GM19193 (cell line): ENCODE results near the gene MIPOL1.

Experiments
- POLR2A ChIP-seq: IDR thresholded peaks from 4 replicates; pipeline ENCODE4 v1.6.1; 2011; ENCODE audit not compliant: insufficient read depth, insufficient read length; ENCODE audit errors: extremely low read depth

MIPOL1 gene

DNA sequence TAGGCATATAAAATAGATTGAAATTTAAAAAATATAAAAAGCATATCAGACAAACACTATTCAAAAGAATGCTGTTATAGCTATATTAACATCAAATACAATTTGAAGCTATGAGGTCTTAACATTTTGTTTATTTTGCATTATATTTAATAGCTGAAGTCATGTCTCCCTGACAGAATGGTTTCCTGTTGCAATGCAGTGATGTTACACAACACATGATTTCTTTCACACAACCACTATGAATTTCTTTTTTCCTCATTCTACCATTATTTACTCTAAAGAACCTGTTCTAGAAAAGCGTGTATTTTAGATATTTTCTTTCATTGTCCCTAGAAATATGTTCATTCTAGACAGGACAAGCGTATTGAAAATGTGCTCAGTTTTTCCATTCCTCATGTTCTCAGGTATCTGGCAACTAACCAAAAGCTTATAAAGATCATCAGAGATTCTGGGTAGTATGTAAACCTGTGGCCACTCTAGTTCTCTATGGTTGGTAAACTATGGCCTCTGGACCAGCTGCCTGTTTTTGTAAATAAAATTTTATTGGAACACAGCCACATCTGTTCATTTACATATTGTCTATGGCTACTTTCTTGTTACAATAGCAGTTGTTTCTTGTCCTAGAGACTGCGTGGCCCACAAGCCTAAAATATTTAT lies 213.5 kb downstream of the MIPOL1 start:
- no peak for TF ChIP-seq POLR2A

DNA sequence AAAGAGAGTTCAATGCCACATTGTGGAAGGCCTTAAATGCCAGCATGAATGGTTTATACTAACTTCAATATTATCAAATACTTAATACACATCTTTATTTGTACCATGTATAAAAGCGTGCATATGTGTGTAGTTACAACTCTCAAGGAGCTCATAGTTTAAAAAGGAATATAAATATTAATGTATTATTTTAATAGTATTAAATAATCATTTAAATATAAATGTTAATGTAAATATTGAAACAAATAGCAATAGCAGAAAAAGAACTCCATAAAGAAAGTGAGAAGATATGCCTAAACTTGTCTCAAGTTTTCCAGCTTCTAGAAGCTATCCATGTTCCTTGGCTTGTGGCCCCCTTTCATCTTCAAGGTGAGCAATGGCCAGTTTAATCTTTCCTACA lies 215.3 kb downstream of the MIPOL1 start:
- TF ChIP-seq POLR2A, result no peak

DNA sequence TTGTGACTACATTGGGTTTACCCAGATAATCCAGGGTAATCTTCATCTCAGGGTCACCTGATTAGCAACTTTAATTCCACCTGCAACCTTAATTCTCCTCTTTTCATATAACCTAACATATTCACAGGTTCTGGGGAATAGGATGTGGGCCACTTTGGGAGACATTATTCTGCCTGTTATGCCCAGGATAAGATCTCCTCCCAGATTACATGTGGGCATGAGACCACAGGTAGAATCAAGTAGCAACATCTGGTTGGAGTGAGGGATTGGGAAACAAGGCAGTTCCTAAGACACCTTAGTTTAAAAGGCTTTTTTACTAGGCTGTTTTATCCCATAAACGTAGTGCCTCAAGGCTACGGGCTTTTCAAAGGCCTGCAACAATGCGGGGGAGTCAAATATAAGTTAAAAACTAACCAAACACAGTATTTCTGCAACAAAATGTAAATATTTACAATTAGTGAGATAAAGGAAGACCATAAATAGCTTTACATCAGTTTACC lies 215.8 kb downstream of the MIPOL1 start:
- TF ChIP-seq POLR2A, result no peak

DNA sequence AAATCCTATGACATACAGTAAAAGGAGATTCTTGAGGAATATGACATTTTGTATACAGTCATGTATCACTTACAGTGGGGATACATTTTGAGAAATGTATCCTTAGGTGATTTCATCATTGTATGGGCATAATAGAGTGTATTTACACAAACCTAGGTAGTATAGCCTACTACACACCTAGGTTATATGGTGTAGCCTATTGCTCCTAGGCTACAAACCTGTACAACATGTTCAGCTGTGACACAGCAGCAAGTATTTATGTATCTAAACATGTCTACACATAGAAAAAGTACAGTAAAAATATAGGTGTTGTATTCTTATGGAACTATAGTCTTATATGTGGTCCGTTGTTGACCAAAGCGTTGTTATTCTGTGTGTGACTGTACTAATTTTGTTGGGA lies 218.5 kb downstream of the MIPOL1 start:
- TF ChIP-seq POLR2A, result no peak

DNA sequence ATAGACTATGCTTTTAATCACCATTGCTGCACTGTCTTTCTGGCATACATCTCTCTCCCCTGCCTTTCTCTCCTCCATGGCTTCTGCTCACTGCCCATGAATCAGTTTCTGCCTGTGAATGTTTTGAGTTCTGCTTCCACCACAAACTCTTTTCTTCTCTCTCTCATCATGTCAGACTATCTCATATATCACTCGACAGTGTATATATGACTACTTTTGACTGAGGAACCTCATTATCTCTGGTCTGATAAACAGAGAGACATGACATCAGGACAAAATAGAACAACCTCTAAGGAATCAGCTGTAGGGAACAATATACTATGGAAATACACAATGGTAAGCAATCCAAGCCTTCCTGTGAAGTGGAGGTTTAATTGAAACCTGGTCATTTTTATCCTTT lies 219.4 kb downstream of the MIPOL1 start:
- no peak for TF ChIP-seq POLR2A

DNA sequence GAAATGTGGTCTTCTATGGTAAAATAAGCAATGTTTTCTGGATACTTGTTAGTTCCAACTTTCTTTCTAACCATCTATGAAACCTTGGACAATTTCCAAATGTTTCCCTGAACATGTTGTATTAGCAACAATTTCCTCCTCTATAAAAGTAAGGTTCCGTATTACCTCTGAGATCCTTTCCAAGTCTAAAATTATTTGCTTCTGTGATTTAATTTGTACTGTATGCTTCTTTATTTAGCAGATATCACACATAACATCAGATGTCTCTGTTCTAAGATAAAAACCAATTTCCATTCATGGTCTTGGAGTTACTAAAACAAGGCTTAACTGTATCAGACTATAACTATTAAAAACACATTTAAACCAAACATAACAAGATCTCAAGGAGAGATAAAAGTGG lies 220.1 kb downstream of the MIPOL1 start:
- no peak for TF ChIP-seq POLR2A

DNA sequence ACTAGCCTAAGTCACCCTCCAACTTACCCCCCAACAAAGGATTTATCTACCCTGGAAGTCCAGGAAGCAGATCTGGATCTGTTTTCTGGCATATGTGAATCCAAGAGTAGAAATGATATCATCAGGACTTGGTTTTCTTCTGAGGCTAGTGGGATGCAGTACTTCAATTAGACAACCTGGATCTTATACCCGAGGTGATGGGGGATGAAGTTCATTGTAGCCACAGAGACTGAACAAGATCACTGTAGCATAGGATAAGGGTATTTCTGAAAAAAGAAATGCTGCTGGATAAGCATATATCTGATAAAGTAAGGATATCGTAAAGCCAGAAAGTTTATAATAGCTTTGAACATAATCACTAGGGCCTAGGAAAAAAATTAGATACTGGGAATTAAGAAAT lies 222.9 kb downstream of the MIPOL1 start:
- no peak for TF ChIP-seq POLR2A

DNA sequence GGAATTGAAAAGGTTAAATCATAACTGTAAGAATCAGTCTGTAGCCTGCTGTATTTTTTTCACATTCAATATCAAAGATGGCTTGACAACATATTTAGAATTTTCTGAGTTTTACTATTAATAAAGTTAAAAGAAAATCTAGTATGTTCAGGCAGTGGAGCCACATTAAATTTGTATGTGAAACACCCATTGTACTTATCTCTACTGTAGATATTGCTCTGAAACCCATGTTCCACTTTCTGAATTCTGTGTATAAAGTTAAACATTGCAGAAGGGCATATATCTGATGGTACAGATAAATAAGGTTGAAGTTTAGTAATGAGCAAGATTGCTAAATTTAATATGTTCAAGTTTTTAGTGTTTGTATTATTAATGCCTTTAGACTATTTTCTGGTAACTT lies 224.6 kb downstream of the MIPOL1 start:
- no peak for TF ChIP-seq POLR2A

DNA sequence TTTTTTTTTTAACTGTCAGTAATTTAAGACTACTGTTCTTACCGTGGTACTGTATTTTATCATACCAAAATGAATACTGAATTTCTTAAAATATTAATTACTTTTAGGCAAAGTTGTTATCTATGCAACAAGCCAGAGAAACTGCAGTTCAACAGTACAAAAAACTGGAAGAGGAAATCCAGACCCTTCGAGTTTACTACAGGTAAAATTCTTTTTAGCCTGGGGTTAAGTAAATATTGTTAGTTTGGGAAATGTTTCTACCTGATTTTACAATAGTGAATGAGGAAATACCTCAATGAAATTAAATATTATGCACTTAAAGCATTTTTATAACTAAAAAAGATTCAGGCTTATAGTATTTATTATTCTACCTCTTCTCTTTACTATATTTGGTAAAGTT lies 225.0 kb downstream of the MIPOL1 start:
- TF ChIP-seq POLR2A, result no peak

DNA sequence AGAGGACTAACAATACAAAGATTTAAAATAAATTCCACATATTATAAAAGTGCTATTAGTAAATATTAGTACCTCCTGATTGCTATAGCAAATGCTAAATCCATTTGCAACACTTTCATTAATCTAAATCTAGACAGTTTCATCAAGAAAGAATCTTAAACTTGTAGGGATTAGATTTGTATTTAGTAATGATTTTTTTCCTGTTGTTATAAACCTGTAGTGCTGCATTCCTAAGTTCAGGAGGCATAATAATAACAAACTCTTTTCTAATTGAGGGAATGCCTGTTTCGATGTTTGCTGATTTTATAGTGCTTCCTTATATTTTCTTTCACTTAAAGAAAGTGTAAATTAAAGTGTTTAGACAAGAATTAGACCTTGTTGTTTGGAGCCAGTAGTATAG lies 231.2 kb downstream of the MIPOL1 start:
- no peak for TF ChIP-seq POLR2A

DNA sequence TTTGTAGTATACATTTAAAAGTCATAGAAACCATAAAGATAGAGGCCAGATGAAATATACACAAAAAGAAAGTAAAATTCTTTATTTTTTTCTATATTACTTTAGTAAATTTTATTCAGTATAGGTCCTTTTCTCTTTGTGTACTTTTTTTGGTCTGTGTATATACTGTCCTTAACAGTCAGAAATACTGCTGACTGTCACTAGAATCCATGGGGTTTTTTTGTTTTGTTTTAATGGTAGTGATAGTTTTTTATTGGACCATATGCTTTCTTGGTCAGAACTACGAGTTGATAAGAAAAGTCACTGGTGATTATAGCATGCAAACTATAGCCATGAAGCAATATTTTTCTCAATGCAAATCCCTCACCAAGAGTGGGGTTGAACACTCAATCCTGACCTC lies 231.9 kb downstream of the MIPOL1 start:
- TF ChIP-seq POLR2A, result no peak

DNA sequence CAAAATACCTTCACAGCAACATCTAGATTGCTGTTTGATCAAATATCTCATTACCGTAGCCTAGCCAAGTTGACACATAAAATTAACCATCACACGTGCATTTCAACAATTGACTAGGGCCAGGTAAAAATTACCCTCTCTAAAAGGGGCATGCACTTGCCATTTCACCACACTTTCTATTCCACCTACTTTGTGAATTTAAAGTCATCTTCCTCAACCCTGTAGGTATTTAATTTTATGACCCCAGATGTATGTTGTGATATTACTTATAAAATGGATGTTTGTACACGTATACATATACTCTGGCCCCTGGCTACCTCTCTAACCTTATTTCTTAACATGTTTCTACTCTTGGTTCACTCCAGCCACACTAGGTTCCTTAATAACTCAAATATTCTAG lies 237.1 kb downstream of the MIPOL1 start:
- no peak for TF ChIP-seq POLR2A

DNA sequence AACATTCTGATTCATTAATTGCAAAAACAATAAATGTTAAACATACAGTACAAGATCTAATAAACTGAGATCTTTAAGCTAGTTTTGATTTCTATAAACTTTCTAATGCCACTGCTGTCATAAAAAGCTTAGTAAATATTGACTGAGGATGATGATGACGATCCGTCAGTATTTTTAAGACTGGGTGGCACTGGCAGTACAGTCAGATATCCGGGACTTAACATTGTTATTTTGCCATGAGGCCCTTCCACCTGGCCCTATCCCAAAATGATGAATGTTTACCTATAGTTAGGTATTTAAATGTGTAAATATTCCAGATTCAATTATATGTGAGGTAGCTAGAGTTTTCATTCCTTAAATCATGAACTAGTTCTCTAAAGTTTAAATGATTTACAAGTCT lies 238.8 kb downstream of the MIPOL1 start:
- TF ChIP-seq POLR2A, result no peak

DNA sequence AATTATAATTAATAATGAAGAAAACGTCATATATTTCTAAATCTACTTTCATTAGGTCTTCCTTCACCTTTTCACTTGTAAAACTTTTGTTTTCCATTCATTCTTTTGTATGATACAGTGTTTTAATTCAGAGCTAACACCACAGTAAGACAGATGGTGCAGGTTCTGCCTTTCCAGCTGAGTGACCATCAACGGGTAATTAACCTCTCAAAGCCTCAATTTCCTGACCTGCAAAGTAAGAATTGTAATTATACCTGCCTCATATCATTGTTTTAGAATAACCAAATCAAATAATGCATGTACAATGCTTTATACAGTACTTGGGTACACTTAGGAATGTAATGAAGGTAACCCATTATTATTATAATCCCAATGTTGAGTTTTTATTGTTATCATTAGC lies 239.8 kb downstream of the MIPOL1 start:
- TF ChIP-seq POLR2A, result no peak

DNA sequence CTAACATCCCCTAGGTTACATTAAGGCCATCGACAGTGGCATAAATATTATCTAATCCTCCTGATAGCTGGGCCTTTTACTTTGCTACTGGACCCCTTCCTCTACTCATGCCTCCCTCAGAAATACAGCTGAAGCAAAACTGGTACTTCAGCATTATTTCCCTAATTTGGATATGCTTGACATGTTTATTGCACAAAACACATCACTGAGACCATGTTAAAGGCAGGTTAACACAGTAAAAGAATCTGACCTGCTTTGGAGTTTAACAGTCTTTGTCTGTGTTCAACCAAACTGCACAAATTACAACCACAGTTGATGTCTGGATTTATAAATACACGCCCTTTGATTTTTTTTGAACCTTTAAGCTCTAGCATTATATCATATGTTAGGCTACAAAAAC lies 240.7 kb downstream of the MIPOL1 start:
- no peak for TF ChIP-seq POLR2A

DNA sequence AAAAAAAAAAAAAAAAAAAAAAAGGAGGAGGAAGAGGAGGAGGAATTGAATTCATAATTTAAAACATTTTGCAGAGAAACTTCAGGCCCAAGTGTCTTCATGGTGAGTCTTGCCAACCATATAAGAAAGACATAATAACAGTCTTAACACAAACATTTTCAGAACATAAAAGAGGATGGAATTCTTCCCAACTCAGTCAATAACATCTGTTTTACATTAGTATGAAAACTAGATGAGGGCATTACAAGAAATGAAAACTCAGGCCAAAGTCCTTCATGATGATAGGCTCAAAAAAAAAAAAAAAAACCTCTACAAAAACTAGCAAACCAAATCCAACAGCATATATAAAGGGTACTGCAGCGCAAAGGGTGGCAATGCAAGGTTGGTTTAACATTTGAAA lies 245.7 kb downstream of the MIPOL1 start:
- TF ChIP-seq POLR2A, result no peak

DNA sequence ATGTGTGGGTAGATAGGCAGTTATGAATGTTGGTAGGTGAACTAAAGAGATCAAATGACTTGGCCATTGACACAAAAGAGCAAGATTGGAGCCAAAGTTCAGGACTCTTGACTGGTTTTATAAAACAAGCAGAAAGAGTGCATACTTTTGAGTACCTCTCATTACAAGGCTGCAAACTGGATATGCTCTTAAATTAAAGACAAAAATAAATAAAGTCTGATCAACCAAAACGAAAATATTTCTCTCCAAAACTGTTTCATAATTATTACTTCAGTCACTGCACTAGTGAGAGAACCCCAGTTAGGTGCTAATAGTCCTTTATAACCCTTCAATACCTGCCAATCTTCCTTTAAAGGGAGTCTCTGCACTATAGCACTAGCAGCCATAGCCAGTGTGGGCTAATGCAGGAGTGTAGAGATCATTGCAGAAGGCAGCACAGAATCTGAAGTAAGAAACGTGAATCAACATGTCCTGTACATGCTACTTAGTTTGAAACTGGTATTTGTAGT lies 250.2 kb downstream of the MIPOL1 start:
- no peak for TF ChIP-seq POLR2A
